Common myeloid progenitor, CD34-positive (primary cell): ENCODE measurements around the gene NVL.
"Not testable (repeated sequence)": the region's sequence is repeated elsewhere in the genome, so short reads cannot be mapped to it uniquely, and the experiment has no call there.

Experiments used
- CTCF ChIA-PET: fragments of 350-600 bp; sonication (Branson Sonifier 250); formaldehyde crosslinking; loops from one replicate; lab custom pipeline; 2021; ENCODE audit warnings: antibody characterized with exemption; lab: Charles Lee
- POLR2A ChIA-PET: fragments of 350-600 bp; sonication (Branson Sonifier 250); formaldehyde crosslinking; loops from one replicate; lab custom pipeline; 2021; ENCODE audit warnings: antibody characterized with exemption; lab: Charles Lee
- DNase-seq, 3 donors: peaks; one replicate each; pipeline versions ENCODE4 v3.0.0 to v3.0.0-alpha.2; 2013
- H3K27ac ChIP-seq, 2 experiments: 1 replicate in 1 of 2; 2 replicates in 1 of 2; pipeline ENCODE4 v1.7.0; 2013; ENCODE audit warnings: inconsistent platforms in 2 of 2, low read length in 2 of 2, mild to moderate bottlenecking in 2 of 2, low read depth in 1 of 2, moderate library complexity in 1 of 2; ENCODE audit not compliant: severe bottlenecking in 2 of 2, insufficient read depth in 1 of 2, poor library complexity in 1 of 2
- H3K27me3 ChIP-seq, 5 experiments: replicated peaks in 2 of 5; 1 replicate in 3 of 5; 2 replicates in 2 of 5; pipeline versions ENCODE4 v1.6.1 to v1.7.0; 2013; ENCODE audit warnings: low read length in 4 of 5, mild to moderate bottlenecking in 2 of 5, moderate library complexity in 2 of 5, inconsistent platforms in 1 of 5; ENCODE audit not compliant: insufficient read depth in 5 of 5, control insufficient read depth in 4 of 5
- H3K36me3 ChIP-seq, 4 experiments: 1 replicate in 2 of 4; 2 replicates in 2 of 4; pipeline versions ENCODE4 v1.6.1 to v1.7.0; 2013; ENCODE audit warnings: low read length in 3 of 4, control low read depth in 1 of 4, mild to moderate bottlenecking in 1 of 4; ENCODE audit not compliant: control insufficient read depth in 4 of 4, insufficient read depth in 4 of 4
- H3K4me1 ChIP-seq, 4 experiments: 1 replicate in 3 of 4; 2 replicates in 1 of 4; pipeline versions ENCODE4 v1.6.1 to v1.7.1; 2013; ENCODE audit warnings: low read length in 3 of 4, mild to moderate bottlenecking in 3 of 4, control low read depth in 1 of 4, inconsistent platforms in 1 of 4, moderate library complexity in 1 of 4; ENCODE audit not compliant: control insufficient read depth in 4 of 4, insufficient read depth in 4 of 4; ENCODE audit errors: control extremely low read depth in 1 of 4
- H3K4me3 ChIP-seq, 7 experiments: 1 replicate in 4 of 7; 2 replicates in 3 of 7; pipeline versions ENCODE4 v1.5.1 to v1.7.0; 2013; ENCODE audit warnings: mild to moderate bottlenecking in 7 of 7, low read length in 6 of 7, moderate library complexity in 6 of 7, inconsistent platforms in 2 of 7, low read depth in 2 of 7, control low read depth in 1 of 7; ENCODE audit not compliant: insufficient read depth in 4 of 7, control insufficient read depth in 1 of 7; ENCODE audit errors: extremely low read depth in 1 of 7
- H3K9me3 ChIP-seq, 5 experiments: 1 replicate in 4 of 5; 2 replicates in 1 of 5; pipeline versions ENCODE4 v1.6.1 to v1.7.1; 2013; ENCODE audit warnings: low read length in 4 of 5, mild to moderate bottlenecking in 2 of 5, inconsistent platforms in 1 of 5, low read depth in 1 of 5, moderate library complexity in 1 of 5; ENCODE audit not compliant: control insufficient read depth in 4 of 5, insufficient read depth in 2 of 5; ENCODE audit errors: control extremely low read depth in 1 of 5
- WGBS: methylation state at CpG from one replicate; pipeline ENCODE4 v1.1.5; 2013; ENCODE audit not compliant: insufficient coverage; 5-methylcytosine and 5-hydroxymethylcytosine counted together

The NVL gene

DNA sequence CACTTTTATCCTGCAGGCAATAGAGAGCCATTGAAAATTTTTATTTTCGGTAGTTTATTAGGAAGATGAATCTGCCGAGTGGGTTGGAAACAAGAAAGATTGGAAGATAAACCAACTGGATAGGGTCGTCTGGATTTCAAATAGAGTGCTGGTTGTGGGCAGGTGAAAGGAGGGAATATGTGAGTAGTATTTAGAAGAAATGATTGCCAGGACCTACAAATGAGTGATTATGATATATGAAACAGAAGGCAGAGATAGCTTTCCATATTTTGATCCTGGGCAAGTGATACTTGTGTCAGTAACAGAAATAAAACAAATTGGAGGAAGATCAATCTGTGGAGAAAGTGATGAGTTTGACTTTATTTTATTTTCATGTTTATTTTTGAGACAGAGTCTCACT lies 29.2 kb upstream of the NVL start:
- H3K9me3 ChIP-seq, result no peaks in the 10 kb centered on the region
- H3K4me1 ChIP-seq, result peaks cover 6 to 16% (median 11%) of the 10 kb centered on the region in 4 experiments
- no peaks in the 10 kb centered on the region for H3K27me3 ChIP-seq
- 92% methylated on average over 3 of the region's 3 CpGs for WGBS
- H3K27ac ChIP-seq, result no peak overlapping the region
- no peak overlapping the region for H3K4me3 ChIP-seq
- DNase-seq, result no peak
- ChIA-PET POLR2A (no interaction called here), CTCF (interaction anchor here (2.4 kb wide), 1 partner anchor 17 kb away, joined by 7 read pairs; no protein-coding TSS in a partner anchor)
- H3K36me3 ChIP-seq, result peaks cover 0 to 10% (median 3%) of the 10 kb centered on the region in 4 experiments

DNA sequence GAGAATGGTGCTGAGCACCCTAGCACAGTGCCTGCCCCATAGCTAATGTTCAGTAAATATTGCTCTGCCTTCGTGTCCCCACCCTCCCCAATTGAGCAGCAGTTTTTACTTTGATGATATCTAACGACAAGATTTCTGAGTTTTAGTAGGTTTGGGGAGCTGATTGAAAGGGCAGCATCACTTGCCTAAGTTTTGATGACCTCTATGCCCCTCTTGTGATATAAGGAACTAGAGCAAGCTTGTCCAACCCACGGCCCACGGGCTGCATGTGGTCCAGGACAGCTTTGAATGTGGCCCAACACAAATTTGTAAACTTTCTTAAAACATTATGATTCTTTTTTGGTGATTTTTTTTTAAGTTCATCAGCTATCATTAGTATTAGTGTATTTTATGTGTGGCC lies 28.3 kb upstream of the NVL start:
- ChIA-PET POLR2A (interaction anchor here (0.9 kb wide), 1 partner anchor 11 kb away, joined by 3 read pairs; no protein-coding TSS in a partner anchor), CTCF (interaction anchor here (0.6 to 2.4 kb wide), 3 partner anchors 18 to 1767 kb away, joined by 3 to 7 read pairs (median 3); no protein-coding TSS in a partner anchor)
- H3K36me3 ChIP-seq, result peaks cover 0 to 7% (median 0%) of the 10 kb centered on the region in 4 experiments
- WGBS, result 94% methylated on average over 2 of the region's 4 CpGs
- H3K27me3 ChIP-seq, result no peaks in the 10 kb centered on the region
- DNase-seq, result no peak
- H3K9me3 ChIP-seq, result no peaks in the 10 kb centered on the region
- H3K27ac ChIP-seq, result no peak overlapping the region
- peak overlapping the region in 3 of 7 experiments; percentile 80 to 95 (median 92) for H3K4me3 ChIP-seq
- peaks cover 6 to 16% (median 11%) of the 10 kb centered on the region in 4 experiments for H3K4me1 ChIP-seq

DNA sequence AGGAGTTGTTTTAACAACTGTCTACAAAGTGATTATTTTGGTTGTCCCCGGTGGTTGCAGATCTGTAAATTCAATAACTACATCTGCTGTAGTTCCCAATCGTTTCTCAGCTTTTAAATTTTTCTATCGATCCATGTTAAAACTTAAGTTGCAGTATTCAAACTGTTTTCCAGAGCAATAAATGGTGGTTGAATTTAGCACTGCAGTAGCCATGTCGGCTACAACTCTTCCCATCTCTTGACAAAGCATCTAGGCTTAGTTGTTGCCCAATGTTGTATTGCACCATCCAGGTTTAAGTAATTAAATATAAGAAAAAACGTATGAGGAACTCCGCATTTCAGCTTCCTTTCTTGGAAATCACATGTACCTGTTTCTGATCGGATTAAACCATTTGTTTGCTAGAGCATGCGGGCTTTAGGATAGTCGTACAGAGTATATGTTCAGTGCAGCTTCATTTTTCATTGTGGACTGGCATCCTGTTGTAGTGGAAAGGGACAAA lies 27.7 kb upstream of the NVL start:
- 54% methylated on average over 6 of the region's 9 CpGs for WGBS
- H3K4me3 ChIP-seq, result peak overlapping the region in 6 of 7 experiments; percentile 80 to 95 (median 90)
- H3K27ac ChIP-seq, result peak overlapping the region in 1 of 2 experiments; percentile 64
- CTCF ChIA-PET, result interaction anchor here (0.5 to 2.4 kb wide), 5 partner anchors 19 to 1768 kb away, joined by 3 to 7 read pairs (median 3); no protein-coding TSS in a partner anchor
- POLR2A ChIA-PET, result interaction anchor here (0.9 kb wide), 1 partner anchor 11 kb away, joined by 3 read pairs; no protein-coding TSS in a partner anchor
- H3K27me3 ChIP-seq, result no peaks in the 10 kb centered on the region
- peaks cover 6 to 16% (median 11%) of the 10 kb centered on the region in 4 experiments for H3K4me1 ChIP-seq
- H3K36me3 ChIP-seq, result peaks cover 0 to 6% (median 0%) of the 10 kb centered on the region in 4 experiments
- peak; percentile 16 to 64 (median 63) for DNase-seq
- no peaks in the 10 kb centered on the region for H3K9me3 ChIP-seq

DNA sequence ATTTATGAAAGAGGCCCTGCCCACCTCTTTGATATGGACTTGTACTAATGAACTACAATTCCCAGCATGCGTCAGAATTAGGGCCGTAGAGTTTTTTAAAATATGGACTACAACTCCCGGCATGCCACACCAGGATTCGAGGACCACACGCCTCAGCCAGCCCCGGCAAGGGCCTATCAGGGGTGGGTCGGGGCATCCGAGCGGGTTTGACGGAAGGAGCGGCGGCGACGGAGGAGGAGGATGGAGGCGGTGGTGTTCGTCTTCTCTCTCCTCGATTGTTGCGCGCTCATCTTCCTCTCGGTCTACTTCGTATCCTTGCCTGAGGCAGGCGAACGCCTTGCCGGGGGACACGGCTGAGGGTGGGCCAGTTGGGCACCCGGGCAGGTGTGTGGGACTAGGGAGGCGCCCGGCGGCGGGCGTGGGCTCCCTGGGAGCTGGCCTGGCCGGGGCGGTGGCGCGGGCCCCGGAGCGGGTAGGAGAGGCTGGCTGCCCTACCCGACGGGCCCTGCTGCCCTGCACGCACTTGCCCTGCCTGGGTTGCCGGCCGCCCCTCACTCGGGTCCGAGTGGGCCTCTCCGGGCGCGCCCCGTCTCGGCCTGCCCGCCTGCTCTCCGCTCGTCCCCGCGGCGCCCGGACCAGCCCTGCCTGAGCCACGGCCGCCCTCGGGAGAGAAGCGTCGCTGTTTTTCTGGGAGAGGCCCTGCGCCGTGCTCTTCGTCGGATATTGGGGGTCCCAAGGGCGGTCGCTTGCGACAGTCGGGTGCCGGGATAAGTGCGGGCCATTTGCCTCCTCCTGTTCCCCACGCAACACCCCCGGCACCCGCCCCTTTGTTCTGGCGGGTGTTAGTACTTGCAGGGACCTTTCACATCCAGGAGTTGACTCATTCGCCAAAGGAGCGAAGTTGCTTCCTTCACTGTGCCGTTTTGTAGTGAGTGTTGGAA lies 27.0 kb upstream of the NVL start, which contains the start of gene CNIH4:
Gene CNIH4 (plus strand): TSS at position 195 of the 941 bp plus-strand sequence. CDS start 46 bp downstream, at position 241.
- Histone ChIP-seq H3K36me3 (peaks cover 0 to 6% (median 0%) of the 10 kb centered on the region in 4 experiments), H3K4me1 (peaks cover 6 to 16% (median 11%) of the 10 kb centered on the region in 4 experiments), H3K27me3 (no peaks in the 10 kb centered on the region), H3K9me3 (no peaks in the 10 kb centered on the region), H3K4me3 (peak within 1 kb of the TSS; percentile 80 to 95 (median 87)), H3K27ac (peak within 1 kb of the TSS in 1 of 2 experiments; percentile 64)
- WGBS, result under 1% methylated on average over 62 of the region's 78 CpGs
- ChIA-PET CTCF (interaction anchor here (0.5 to 2.4 kb wide), 6 partner anchors 15 to 240 kb away, joined by 3 to 7 read pairs (median 3); no protein-coding TSS in a partner anchor), POLR2A (interaction anchor here (0.9 kb wide), 1 partner anchor 12 kb away, joined by 3 read pairs; no protein-coding TSS in a partner anchor)
- peak; percentile 95 to 98 (median 97) for DNase-seq

DNA sequence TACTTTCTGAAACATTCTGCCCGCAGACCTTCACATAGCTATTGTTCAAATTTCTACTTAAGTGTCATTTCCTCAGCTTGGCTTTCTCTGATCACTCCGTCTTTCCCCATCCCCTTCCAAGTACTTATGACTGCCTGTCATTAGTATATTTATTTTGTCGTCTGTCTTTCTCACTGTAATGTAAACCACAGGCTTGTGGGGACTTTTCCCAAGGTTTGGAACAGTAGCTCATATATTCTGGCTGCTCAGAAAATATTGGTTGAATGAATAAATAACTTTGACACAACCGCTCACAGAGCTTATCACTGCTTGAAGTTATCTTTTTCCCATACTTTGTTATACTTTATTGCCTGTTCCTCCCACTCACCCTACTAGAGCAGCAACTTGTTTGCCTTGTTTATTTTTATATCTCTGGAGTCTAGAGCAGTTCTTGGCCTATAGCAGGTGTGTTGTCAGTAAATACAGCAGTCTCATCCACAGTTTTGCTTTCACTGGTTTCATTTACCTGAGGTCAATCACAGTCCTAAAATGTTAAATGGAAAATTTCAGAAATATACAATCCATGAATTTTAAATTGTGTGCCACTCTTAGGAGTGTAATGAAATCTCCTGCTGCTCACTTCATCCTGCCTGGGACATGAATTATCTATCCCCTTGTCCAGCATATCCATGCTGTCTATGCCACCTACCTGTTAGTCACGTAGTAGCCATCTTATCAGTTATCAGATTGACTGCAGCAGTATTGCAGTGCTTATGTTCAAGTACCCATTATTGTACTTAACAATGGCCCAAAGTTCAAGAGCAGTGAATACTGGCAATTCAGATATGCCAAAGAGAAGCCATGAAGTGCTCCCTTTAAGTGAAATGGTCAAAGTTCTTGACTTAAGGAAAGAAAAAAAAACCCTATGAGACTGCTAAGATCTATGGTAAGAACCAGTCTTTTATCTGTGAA lies 24.3 kb upstream of the NVL start:
- H3K27ac ChIP-seq, result no peak overlapping the region
- 100% methylated on average over 2 of the region's 5 CpGs for WGBS
- no peaks in the 10 kb centered on the region for H3K9me3 ChIP-seq
- H3K4me3 ChIP-seq, result no peak overlapping the region
- peaks cover 6 to 16% (median 11%) of the 10 kb centered on the region in 4 experiments for H3K4me1 ChIP-seq
- CTCF ChIA-PET, result interaction anchor here (1.1 to 1.4 kb wide), 3 partner anchors 11 to 104 kb away, joined by 3 read pairs; no protein-coding TSS in a partner anchor
- no peaks in the 10 kb centered on the region for H3K27me3 ChIP-seq
- no peak for DNase-seq
- POLR2A ChIA-PET, result no interaction called here
- no peaks in the 10 kb centered on the region for H3K36me3 ChIP-seq

DNA sequence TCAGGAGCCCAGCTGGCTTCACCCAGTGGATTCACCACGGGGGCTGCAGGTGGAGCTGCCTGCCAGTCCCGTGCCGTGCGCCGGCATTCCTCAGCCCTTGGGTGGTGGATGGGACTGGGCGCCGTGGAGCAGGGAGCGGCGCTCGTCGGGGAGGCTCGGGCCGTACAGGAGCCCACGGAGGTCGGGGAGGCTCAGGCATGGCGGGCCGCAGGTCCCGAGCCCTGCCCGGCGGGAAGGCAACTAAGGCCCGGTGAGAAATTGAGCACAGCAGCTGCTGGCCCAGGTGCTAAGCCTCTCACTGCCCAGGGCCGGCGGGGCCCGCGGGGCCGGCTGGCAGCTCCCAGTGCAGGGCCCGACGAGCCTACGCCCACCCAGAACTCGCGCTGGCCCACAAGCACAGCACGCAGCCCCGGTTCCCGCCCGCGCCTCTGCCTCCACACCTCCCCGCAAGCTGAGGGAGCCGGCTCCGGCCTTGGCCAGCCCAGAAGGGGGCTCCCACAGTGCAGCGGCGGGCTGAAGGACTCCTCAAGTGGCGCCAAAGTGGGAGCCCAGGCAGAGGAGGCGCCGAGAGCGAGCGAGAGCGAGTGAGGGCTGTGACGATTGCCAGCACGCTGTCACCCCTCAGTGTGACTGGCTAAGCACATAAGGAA lies 22.6 kb upstream of the NVL start:
- H3K36me3 ChIP-seq, H3K27ac ChIP-seq, H3K9me3 ChIP-seq, POLR2A ChIA-PET, H3K4me3 ChIP-seq, DNase-seq, H3K4me1 ChIP-seq, H3K27me3 ChIP-seq: not testable (repeated sequence)
- 96% methylated on average over 34 of the region's 49 CpGs for WGBS
- CTCF ChIA-PET, result interaction anchor here (0.9 to 1.4 kb wide), 3 partner anchors 14 to 204 kb away, joined by 3 read pairs; no protein-coding TSS in a partner anchor
